B cell (primary cell): ENCODE results near the gene ANKS1B. TPM values are rescaled to one million over a fixed set of nuclear protein-coding genes. Genes with fewer than 3 reads are reported as not detected.

ENCODE experiments used
- ATAC-seq: fragments of 200-7000 bp; cut with Tn5 transposase; one replicate; pipeline ENCODE4 v1.10.0; 2021; ENCODE audit warnings: low read depth, mild to moderate bottlenecking, moderate number of reproducible peaks, moderate library complexity
- CTCF ChIA-PET: fragments of 350-600 bp; sonication (Branson Sonifier 250); formaldehyde crosslinking; loops from one replicate; lab custom pipeline; 2021; ENCODE audit warnings: antibody characterized with exemption, inconsistent platforms; lab: Charles Lee
- POLR2A ChIA-PET: fragments of 350-600 bp; sonication (Branson Sonifier 250); formaldehyde crosslinking; loops from one replicate; lab custom pipeline; 2021; ENCODE audit warnings: antibody characterized with exemption; lab: Charles Lee
- DNase-seq: peaks from one replicate; pipeline ENCODE4 v3.0.0; 2013
- H2AFZ ChIP-seq: 2 replicates; pipeline ENCODE4 v1.6.1; 2012; ENCODE audit warnings: mild to moderate bottlenecking, low read depth, low read length; ENCODE audit not compliant: insufficient read depth, poor library complexity, severe bottlenecking
- H3K27ac ChIP-seq, 2 donors: 1 replicate in 1 of 2; 2 replicates in 1 of 2; pipeline ENCODE4 v1.5.1; 2012 to 2013; ENCODE audit warnings: low read length in 2 of 2, mild to moderate bottlenecking in 2 of 2, moderate library complexity in 1 of 2
- H3K27me3 ChIP-seq, 4 experiments: fragments of 200-600 bp in 1 of 4; sonication (generic) in 1 of 4; replicated peaks in 1 of 4; 1 replicate in 2 of 4; 2 replicates in 2 of 4; pipeline versions ENCODE4 v1.6.1 to v1.7.0; 2013 to 2016; ENCODE audit warnings: low read length in 3 of 4, mild to moderate bottlenecking in 2 of 4, mixed read lengths in 1 of 4, moderate library complexity in 1 of 4; ENCODE audit not compliant: insufficient read depth in 4 of 4, control insufficient read depth in 3 of 4; ENCODE audit errors: control extremely low read depth in 1 of 4
- H3K36me3 ChIP-seq, 2 experiments: replicated peaks in 1 of 2; 1 replicate in 1 of 2; 2 replicates in 1 of 2; pipeline versions ENCODE4 v1.6.1 to v1.7.1; 2013; ENCODE audit warnings: low read length in 1 of 2; ENCODE audit not compliant: insufficient read depth in 2 of 2, control insufficient read depth in 1 of 2; ENCODE audit errors: control extremely low read depth in 1 of 2, extremely low read depth in 1 of 2
- H3K4me1 ChIP-seq, 2 donors: fragments of 200-600 bp in 1 of 2; sonication (generic) in 1 of 2; 1 replicate in 1 of 2; 2 replicates in 1 of 2; pipeline versions ENCODE4 v1.5.1 to v1.6.1; 2013 to 2017; ENCODE audit warnings: low read length in 2 of 2; ENCODE audit not compliant: control insufficient read depth in 2 of 2, insufficient read depth in 2 of 2
- H3K4me2 ChIP-seq: replicated peaks from 2 replicates; pipeline ENCODE3; 2012; ENCODE audit warnings: mild to moderate bottlenecking, low read depth, low read length; ENCODE audit not compliant: poor library complexity, severe bottlenecking
- H3K4me3 ChIP-seq, 5 experiments: fragments of 200-600 bp in 1 of 5; sonication (generic) in 1 of 5; 1 replicate in 3 of 5; 2 replicates in 2 of 5; pipeline versions ENCODE4 v1.5.1 to v1.7.0; 2011 to 2016; ENCODE audit warnings: low read length in 4 of 5, mild to moderate bottlenecking in 4 of 5, low read depth in 2 of 5, control low read depth in 1 of 5, moderate library complexity in 1 of 5; ENCODE audit not compliant: insufficient read depth in 1 of 5; ENCODE audit errors: control extremely low read depth in 1 of 5, extremely low read depth in 1 of 5
- H3K79me2 ChIP-seq: fragments of 200-600 bp; sonication (generic); one replicate; pipeline ENCODE4 v1.6.0; 2016; ENCODE audit warnings: low read length; ENCODE audit not compliant: control insufficient read depth, insufficient read depth
- H3K9ac ChIP-seq: fragments of 200-600 bp; sonication (generic); 2 replicates; pipeline ENCODE4 v1.6.1; 2017; ENCODE audit warnings: mild to moderate bottlenecking, low read length, moderate library complexity
- H3K9me3 ChIP-seq, 3 donors: one replicate each; pipeline versions ENCODE4 v1.6.1 to v1.7.1; 2013; ENCODE audit warnings: low read length in 2 of 3; ENCODE audit not compliant: control insufficient read depth in 2 of 3, insufficient read depth in 1 of 3; ENCODE audit errors: control extremely low read depth in 1 of 3
- H4K20me1 ChIP-seq: 2 replicates; pipeline ENCODE4 v1.6.0; 2012; ENCODE audit warnings: mild to moderate bottlenecking, low read length; ENCODE audit not compliant: insufficient read depth, control insufficient read depth, poor library complexity, severe bottlenecking
- H3K27ac Mint-ChIP-seq: one replicate; pipeline ENCODE4 v1.8.0; 2021; ENCODE audit warnings: mixed read lengths
- H3K27me3 Mint-ChIP-seq: one replicate; pipeline ENCODE4 v1.8.0; 2021; ENCODE audit warnings: mixed read lengths
- H3K4me1 Mint-ChIP-seq: one replicate; pipeline ENCODE4 v1.8.0; 2021; ENCODE audit warnings: mixed read lengths
- H3K4me3 Mint-ChIP-seq: one replicate; pipeline ENCODE4 v1.8.0; 2021; ENCODE audit warnings: mixed read lengths
- H3K9me3 Mint-ChIP-seq: one replicate; pipeline ENCODE4 v1.8.0; 2022; ENCODE audit warnings: mixed read lengths; ENCODE audit not compliant: insufficient read depth
- EZH2 ChIP-seq: IDR thresholded peaks from 2 replicates; pipeline ENCODE4 v1.6.1; 2012; ENCODE audit warnings: borderline replicate concordance, low read depth, mild to moderate bottlenecking, moderate library complexity, low read length; ENCODE audit not compliant: insufficient read depth, poor library complexity, severe bottlenecking
- WGBS: methylation state at CpG from one replicate; pipeline ENCODE4 v1.1.5; 2013; ENCODE audit warnings: missing lambda C conversion rate; ENCODE audit not compliant: insufficient coverage; 5-methylcytosine and 5-hydroxymethylcytosine counted together
- intact Hi-C: fragments of 100-400 bp; cut with micrococcal nuclease; formaldehyde crosslinking; loops from one replicate; pipeline ENCODE4 v1.10.0; 2022
- polyA plus RNA-seq: library from polyadenylated mRNA; depleted of rRNA; stranded (reverse); fragments of >200 nt; gene quantifications from 2 replicates; pipeline ENCODE4 v1.2.3, GENCODE V29; 2012
- total RNA-seq, 2 donors: library from RNA; stranded (reverse); fragments of 120-200 nt in 1 of 2; gene quantifications; 1 replicate in 1 of 2; 2 replicates in 1 of 2; pipeline versions ENCODE4 v1.2.3 to v1.2.4, GENCODE V29; 2013 to 2022
- TF ChIP-seq, protein P1 (sequence below): fragments of 200-600 bp; IDR thresholded peaks from one replicate; pipeline ENCODE4 v1.8.0; 2022; ENCODE audit warnings: antibody characterized with exemption, mild to moderate bottlenecking

Gene ANKS1B
- total and polyA plus RNA-seq, 2 donors (not counting 1 experiment from before 2014, with no cell fraction given), result not detected

DNA sequence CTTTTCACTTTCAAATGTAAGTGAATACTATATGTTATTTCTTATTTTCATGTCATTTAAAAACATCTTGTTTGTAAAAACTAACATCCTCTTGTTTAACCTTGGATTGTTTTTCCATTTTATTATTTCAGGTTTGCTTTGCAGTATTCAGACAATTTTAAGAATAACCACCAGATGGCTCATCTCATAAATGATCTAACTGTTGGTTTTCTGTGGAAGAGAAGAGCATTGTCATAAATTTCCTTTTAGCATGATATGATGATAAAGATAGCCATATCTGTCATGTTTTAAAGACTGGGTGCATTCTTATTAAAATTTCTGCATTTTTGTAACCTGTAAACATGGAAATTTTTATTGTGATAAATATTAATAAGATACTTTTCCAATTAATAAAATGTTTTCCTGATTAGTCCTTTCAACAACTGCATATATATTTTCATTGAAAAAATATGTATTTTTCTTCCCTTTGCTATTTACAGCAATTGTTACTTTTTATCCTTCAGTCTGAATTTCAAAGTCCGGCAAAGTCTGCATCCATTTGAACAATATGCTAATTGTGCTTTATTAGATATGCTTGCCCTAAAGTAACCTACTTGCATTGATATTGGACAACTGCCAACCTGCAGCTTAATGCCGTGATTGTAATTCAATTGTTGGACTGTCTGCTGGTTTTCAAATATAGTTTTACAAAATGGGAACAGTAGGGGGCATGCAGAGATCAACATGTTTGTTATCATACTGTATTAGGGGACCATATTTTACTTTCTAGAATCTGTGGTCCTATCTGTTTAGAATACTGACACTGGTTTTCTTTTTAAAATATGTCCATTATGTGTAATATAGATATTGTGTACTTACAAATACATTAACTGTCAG lies 173.8 kb downstream of the ANKS1B start:
- ATAC-seq (no peak), DNase-seq (no peak)
- Histone ChIP-seq H3K9ac (no peak overlapping the region), H3K27me3 (no peaks in the 10 kb centered on the region), H3K36me3 (no peaks in the 10 kb centered on the region), H3K4me3 (no peak overlapping the region), H3K79me2 (no peaks in the 10 kb centered on the region), H3K9me3 (no peaks in the 10 kb centered on the region), H3K4me1 (no peaks in the 10 kb centered on the region), H3K27ac (no peak overlapping the region), H3K4me2 (no peak overlapping the region), H4K20me1 (no peaks in the 10 kb centered on the region), H2AFZ (no peak overlapping the region)
- TF ChIP-seq, protein P1, sequence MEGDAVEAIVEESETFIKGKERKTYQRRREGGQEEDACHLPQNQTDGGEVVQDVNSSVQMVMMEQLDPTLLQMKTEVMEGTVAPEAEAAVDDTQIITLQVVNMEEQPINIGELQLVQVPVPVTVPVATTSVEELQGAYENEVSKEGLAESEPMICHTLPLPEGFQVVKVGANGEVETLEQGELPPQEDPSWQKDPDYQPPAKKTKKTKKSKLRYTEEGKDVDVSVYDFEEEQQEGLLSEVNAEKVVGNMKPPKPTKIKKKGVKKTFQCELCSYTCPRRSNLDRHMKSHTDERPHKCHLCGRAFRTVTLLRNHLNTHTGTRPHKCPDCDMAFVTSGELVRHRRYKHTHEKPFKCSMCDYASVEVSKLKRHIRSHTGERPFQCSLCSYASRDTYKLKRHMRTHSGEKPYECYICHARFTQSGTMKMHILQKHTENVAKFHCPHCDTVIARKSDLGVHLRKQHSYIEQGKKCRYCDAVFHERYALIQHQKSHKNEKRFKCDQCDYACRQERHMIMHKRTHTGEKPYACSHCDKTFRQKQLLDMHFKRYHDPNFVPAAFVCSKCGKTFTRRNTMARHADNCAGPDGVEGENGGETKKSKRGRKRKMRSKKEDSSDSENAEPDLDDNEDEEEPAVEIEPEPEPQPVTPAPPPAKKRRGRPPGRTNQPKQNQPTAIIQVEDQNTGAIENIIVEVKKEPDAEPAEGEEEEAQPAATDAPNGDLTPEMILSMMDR, result no peak
- no peak for TF ChIP-seq EZH2
- Mint-ChIP-seq H3K4me1 (no peaks in the 10 kb centered on the region), H3K9me3 (no peaks in the 10 kb centered on the region), H3K27me3 (no peaks in the 10 kb centered on the region), H3K4me3 (no peak overlapping the region), H3K27ac (no peak overlapping the region)
- POLR2A ChIA-PET, result no interaction called here
- WGBS, result no CpG with 5 or more reads among the region's 2 CpGs
- CTCF ChIA-PET, result no interaction called here
- intact Hi-C loops, result loop anchor here (5.0 kb wide), 1 partner anchor 741 kb away; no protein-coding TSS in a partner anchor

DNA sequence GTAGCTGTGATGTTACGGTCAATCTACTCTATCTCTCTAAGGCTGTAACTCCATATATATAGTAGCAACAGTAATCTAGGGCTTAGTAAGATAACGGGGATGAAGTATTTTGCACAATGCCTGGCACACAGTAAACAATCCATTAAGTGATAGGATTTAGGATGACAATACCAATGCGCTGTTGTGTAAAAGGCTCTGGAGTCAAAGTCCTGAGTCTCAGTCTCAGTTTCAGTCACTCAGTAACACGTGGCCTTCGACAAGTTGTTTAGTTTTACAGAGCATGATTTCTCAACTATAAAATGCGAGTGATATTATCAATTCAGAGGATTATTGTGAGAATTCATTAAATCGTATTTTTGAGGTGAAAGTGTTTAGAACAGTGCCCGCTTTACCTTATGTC lies 174.8 kb downstream of the ANKS1B start:
- no peak for DNase-seq
- CTCF ChIA-PET, result no interaction called here
- H3K4me1 Mint-ChIP-seq, result no peaks in the 10 kb centered on the region
- Histone ChIP-seq H3K79me2 (no peaks in the 10 kb centered on the region), H3K4me2 (no peak overlapping the region), H3K9me3 (no peaks in the 10 kb centered on the region), H4K20me1 (no peaks in the 10 kb centered on the region), H2AFZ (no peak overlapping the region), H3K4me1 (no peaks in the 10 kb centered on the region), H3K4me3 (no peak overlapping the region), H3K27ac (no peak overlapping the region), H3K27me3 (no peaks in the 10 kb centered on the region), H3K9ac (no peak overlapping the region), H3K36me3 (no peaks in the 10 kb centered on the region)
- H3K4me3 Mint-ChIP-seq, result no peak overlapping the region
- ATAC-seq, result no peak
- POLR2A ChIA-PET, result no interaction called here
- TF ChIP-seq, protein P1, result no peak
- TF ChIP-seq EZH2, result no peak
- intact Hi-C loops, result loop anchor here (5.0 kb wide), 1 partner anchor 742 kb away; no protein-coding TSS in a partner anchor
- H3K27me3 Mint-ChIP-seq, result no peaks in the 10 kb centered on the region
- H3K27ac Mint-ChIP-seq, result no peak overlapping the region
- WGBS, result 70% methylated on average over 2 of the region's 8 CpGs
- no peaks in the 10 kb centered on the region for H3K9me3 Mint-ChIP-seq
